ENCODE results near the gene KTN1. TPM values are rescaled to one million over a fixed set of nuclear protein-coding genes. Genes with fewer than 3 reads are reported as not detected.
A peak's percentile ranks its signal among the peaks of the same experiment; 100 is the strongest.

KTN1 gene
- total and polyA plus RNA-seq, 12 donors = 161 to 293 (median 247) TPM

DNA sequence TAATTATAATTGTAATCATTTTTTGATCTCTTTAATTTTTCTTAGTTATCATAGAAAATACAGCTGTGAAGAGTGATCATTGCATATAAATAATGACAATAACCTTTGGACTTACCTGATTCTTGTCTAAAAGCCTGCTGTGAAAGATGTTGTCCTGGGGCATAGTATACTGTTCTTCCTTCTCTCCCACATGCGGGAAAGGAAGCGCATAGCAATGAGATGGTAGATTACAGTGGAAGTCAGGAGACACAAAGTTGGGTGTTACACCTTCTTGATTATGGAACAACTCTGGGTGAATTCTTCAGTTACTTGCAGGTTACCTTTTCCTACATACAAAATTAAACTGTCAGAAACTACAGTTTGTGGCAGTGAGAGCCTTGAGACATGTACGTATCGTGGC lies 140.8 kb downstream of the KTN1 start:
- intact Hi-C loops (cut with DNase I) = no loop called here
- H3K36me3 ChIP-seq = no peaks in the 10 kb centered on the region
- no peaks in the 10 kb centered on the region for H3K27me3 ChIP-seq
- H3K27ac ChIP-seq = no peak overlapping the region
- WGBS, 2 donors = 95 to 96% methylated on average over 4 of the region's 4 CpGs
- DNase-seq (no peak), ATAC-seq (no peak)
- no peaks in the 10 kb centered on the region for H3K9me3 ChIP-seq
- TF ChIP-seq CTCF (IDR thresholded peaks at IDR 0.05) = no peak
- peaks cover 0 to 4% (median 0%) of the 10 kb centered on the region in 9 donors for H3K4me1 ChIP-seq
- H3K4me3 ChIP-seq = no peak overlapping the region

GRCh38 chr14:55721353-55721752 lies 141.3 kb downstream of the KTN1 start:
- H3K4me3 ChIP-seq = no peak overlapping the region
- intact Hi-C loops (cut with DNase I) = no loop called here
- no peaks in the 10 kb centered on the region for H3K27me3 ChIP-seq
- peak in 1 of 8 donors; percentile 44 for ATAC-seq
- no peak overlapping the region for H3K27ac ChIP-seq
- H3K36me3 ChIP-seq = no peaks in the 10 kb centered on the region
- TF ChIP-seq CTCF (IDR thresholded peaks at IDR 0.05) = no peak
- 60 to 77% methylated on average over 1 of the region's 1 CpG for WGBS, 2 donors
- H3K4me1 ChIP-seq = peaks cover 0 to 2% (median 0%) of the 10 kb centered on the region in 9 donors
- H3K9me3 ChIP-seq = no peaks in the 10 kb centered on the region
- no peak for DNase-seq

- no peaks in the 10 kb centered on the region for H3K4me1 ChIP-seq
- no peak for TF ChIP-seq CTCF (IDR thresholded peaks at IDR 0.05)
These were observed 142.0 kb downstream of the KTN1 start for GRCh38 chr14:55722054-55722453.

DNA sequence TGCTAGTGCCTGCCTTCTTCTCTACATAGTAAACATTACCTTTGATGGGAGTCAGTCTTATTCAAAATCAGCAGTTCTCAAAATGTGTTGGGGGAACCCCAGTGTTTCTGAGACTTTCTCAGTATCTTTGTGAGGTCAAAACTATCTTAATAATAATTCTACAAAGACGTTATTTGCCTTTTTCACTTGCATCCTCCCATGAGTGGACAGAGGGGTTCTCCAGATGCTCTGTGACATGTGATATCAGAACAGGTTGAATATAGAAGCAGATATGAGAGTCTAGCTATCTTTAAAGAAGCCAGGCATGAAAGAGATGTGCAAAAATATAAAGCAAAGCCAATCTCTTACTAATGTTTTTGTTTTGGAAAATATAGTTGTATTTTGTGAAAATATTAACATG lies 144.7 kb downstream of the KTN1 start:
- Histone ChIP-seq H3K9me3 (no peaks in the 10 kb centered on the region), H3K27ac (no peak overlapping the region), H3K27me3 (no peaks in the 10 kb centered on the region), H3K36me3 (no peaks in the 10 kb centered on the region), H3K4me3 (no peak overlapping the region), H3K4me1 (no peaks in the 10 kb centered on the region)
- no peak for TF ChIP-seq CTCF (IDR thresholded peaks at IDR 0.05)
- ATAC-seq = no peak
- intact Hi-C loops (cut with DNase I) = no loop called here
- WGBS, 2 donors = 46 to 60% methylated on average over 1 of the region's 1 CpG
- no peak for DNase-seq

More at GRCh38 chr14:55722054-55722453, 142.0 kb downstream of the KTN1 start:
- no peaks in the 10 kb centered on the region for H3K9me3 ChIP-seq
- no peaks in the 10 kb centered on the region for H3K36me3 ChIP-seq
- no peak for ATAC-seq
- intact Hi-C loops (cut with DNase I) = no loop called here
- no peak overlapping the region for H3K4me3 ChIP-seq
- 87 to 94% methylated on average over 5 of the region's 5 CpGs for WGBS, 2 donors
- H3K27me3 ChIP-seq = no peaks in the 10 kb centered on the region
- no peak for DNase-seq
- H3K27ac ChIP-seq = no peak overlapping the region
